ENCODE measurements around the gene CCDC97. TPM values are rescaled to one million over a fixed set of nuclear protein-coding genes. Genes with fewer than 3 reads are reported as not detected.

CCDC97 gene
- total RNA-seq, 1 donor from 2014 or later, result 15.5 TPM

DNA sequence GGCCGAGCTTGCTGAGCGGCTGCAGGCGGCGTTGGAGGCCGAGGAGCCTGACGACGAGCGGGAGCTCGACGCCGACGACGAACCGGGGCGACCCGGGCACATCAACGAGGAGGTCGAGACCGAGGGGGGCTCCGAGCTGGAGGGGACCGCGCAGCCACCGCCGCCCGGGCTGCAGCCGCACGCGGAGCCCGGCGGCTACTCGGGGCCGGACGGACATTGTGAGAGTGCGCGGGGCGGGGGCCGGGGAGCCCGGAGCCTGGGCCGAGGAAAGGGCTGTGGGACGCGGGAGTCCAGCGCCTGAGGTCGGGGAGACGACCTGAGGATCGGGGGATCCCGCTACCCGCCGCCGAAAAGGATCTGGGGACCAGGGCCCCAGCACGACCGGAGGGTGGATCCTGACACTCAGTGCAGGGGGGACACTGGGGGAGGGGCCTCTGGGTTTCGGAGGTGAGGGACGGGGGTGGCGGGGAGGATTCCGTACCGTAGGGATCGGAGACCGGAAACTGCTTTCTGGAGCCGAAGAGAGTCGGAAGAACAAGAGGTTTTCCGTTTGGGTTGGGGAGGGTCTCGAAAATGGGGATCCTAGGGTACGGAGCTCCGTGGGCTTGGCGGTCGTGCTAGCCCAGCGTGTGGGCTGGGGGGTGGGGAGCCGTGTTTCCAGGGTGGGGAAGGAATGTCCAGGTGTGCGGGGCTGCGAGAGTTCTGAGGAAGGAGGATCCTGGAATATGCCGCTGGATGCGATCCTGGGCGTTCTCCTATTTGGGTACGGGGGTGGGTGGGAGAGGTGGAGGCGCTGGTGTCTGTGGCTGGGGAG lies 45.2 kb upstream of the CCDC97 start:
- Histone ChIP-seq H3K27me3 (ENCODE audit: low read depth) (no peaks in the 10 kb centered on the region), H3K4me3 (peak overlapping the region; percentile 99), H3K36me3 (peaks cover 22% of the 10 kb centered on the region), H3K4me1 (peaks cover 56% of the 10 kb centered on the region), H3K9me3 (replicated peaks) (no peaks in the 10 kb centered on the region), H3K27ac (replicated peaks) (peak overlapping the region; percentile 100)
- intact Hi-C loops (cut with micrococcal nuclease), result loop anchor here (5.0 kb wide), 1 partner anchor 62 kb away; no protein-coding TSS in a partner anchor
- peak; percentile 54 for DNase-seq
- TF ChIP-seq, protein P1, sequence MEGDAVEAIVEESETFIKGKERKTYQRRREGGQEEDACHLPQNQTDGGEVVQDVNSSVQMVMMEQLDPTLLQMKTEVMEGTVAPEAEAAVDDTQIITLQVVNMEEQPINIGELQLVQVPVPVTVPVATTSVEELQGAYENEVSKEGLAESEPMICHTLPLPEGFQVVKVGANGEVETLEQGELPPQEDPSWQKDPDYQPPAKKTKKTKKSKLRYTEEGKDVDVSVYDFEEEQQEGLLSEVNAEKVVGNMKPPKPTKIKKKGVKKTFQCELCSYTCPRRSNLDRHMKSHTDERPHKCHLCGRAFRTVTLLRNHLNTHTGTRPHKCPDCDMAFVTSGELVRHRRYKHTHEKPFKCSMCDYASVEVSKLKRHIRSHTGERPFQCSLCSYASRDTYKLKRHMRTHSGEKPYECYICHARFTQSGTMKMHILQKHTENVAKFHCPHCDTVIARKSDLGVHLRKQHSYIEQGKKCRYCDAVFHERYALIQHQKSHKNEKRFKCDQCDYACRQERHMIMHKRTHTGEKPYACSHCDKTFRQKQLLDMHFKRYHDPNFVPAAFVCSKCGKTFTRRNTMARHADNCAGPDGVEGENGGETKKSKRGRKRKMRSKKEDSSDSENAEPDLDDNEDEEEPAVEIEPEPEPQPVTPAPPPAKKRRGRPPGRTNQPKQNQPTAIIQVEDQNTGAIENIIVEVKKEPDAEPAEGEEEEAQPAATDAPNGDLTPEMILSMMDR (IDR thresholded peaks at IDR 0.05; ENCODE audit: borderline replicate concordance), result peak; percentile 20

DNA sequence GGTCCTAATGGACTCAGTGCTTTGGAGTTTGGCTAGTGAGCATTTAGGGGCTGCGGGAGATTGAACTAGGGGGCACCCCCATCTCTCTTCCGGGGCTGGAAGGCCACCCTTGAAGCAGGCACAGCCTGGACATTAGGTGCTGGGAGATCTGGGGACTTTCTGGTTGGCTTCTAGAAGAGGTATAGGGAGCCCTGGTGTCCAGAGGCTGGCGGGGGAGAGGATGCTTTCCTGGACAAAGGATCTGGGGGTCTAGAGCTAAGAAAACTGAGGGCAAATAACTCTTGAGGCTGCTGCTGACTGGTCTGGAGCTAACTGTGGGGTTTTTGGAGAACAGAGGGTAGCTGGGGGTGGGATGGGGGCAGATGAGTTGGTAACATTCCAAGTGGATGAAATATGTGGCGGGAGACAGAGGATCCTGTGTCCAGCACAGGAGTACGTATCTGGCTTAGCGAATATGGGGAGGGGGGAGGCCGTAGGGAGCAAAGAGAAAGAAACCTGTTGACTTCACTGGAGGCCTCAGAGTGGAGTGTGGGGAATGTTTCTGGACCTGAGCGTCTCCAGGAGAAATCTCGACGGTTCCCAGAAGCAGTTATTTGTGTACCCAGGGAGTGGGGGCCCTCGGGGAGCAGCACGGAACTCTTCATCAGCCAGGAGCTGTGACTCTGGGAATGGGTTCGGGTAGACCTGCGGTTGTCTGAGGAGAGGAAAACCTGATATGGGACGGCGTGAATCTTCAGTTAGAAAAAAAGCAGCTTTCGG lies 44.4 kb upstream of the CCDC97 start:
- intact Hi-C loops (cut with micrococcal nuclease), result no loop called here

DNA sequence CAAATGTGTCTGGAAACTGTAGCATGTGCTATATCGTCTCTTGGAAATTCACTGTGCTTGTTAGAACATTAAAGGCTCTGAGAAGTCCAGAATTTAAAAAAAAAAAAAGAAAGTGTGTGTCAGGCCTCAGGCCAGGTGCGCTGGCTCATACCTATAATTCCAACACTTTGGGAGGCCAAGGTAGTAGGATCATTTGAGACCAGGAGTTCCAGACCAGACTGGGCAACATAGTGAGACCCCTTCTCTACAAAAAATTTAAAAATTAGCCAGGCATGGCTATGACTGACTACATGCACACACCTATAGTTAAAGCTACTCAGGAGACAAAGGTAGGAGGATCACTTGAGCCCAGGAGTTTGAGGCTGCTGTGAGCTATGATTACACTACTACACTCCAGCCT lies 40.9 kb upstream of the CCDC97 start:
- H3K36me3 ChIP-seq, result peaks cover 64% of the 10 kb centered on the region
- no peak overlapping the region for H3K27ac ChIP-seq (replicated peaks)
- no peaks in the 10 kb centered on the region for H3K27me3 ChIP-seq (ENCODE audit: low read depth)
- no peaks in the 10 kb centered on the region for H3K9me3 ChIP-seq (replicated peaks)
- H3K4me3 ChIP-seq, result no peak overlapping the region
- DNase-seq, result no peak
- H3K4me1 ChIP-seq, result peaks cover 36% of the 10 kb centered on the region
- intact Hi-C loops (cut with micrococcal nuclease), result no loop called here
- TF ChIP-seq, protein P1 (IDR thresholded peaks at IDR 0.05; ENCODE audit: borderline replicate concordance), result no peak

More for the DNA sequence above, 44.4 kb upstream of the CCDC97 start:
- Histone ChIP-seq H3K27me3 (ENCODE audit: low read depth) (no peaks in the 10 kb centered on the region), H3K36me3 (peaks cover 30% of the 10 kb centered on the region), H3K4me3 (peak overlapping the region; percentile 99), H3K9me3 (replicated peaks) (no peaks in the 10 kb centered on the region), H3K27ac (replicated peaks) (peak overlapping the region; percentile 100), H3K4me1 (peaks cover 56% of the 10 kb centered on the region)
- TF ChIP-seq, protein P1 (IDR thresholded peaks at IDR 0.05; ENCODE audit: borderline replicate concordance), result no peak
- DNase-seq, result no peak

DNA sequence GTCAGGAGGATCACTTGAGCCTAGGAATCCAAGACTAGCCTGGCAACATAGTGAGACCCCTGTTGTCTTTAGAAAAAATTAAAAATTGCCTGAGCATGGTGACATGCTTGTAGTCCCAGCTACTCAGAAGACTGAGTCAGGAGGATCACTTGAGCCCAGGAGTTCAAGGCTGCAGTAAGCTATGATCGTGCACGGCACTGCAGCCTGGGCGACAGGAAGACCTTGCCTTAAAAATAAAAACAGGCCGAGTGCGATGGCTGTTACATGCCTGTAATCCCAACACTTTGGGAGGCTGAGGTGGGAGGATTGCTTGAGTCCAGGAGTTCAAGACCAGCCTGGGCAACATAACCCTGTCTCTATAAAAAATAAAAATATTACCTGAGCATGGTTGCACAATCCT lies 40.4 kb upstream of the CCDC97 start:
- no peak for DNase-seq
- Histone ChIP-seq H3K27ac (replicated peaks) (no peak overlapping the region), H3K4me3 (no peak overlapping the region), H3K36me3 (peaks cover 70% of the 10 kb centered on the region), H3K27me3 (ENCODE audit: low read depth) (no peaks in the 10 kb centered on the region), H3K9me3 (replicated peaks) (no peaks in the 10 kb centered on the region), H3K4me1 (peaks cover 33% of the 10 kb centered on the region)
- intact Hi-C loops (cut with micrococcal nuclease), result no loop called here
- TF ChIP-seq, protein P1 (IDR thresholded peaks at IDR 0.05; ENCODE audit: borderline replicate concordance), result no peak

DNA sequence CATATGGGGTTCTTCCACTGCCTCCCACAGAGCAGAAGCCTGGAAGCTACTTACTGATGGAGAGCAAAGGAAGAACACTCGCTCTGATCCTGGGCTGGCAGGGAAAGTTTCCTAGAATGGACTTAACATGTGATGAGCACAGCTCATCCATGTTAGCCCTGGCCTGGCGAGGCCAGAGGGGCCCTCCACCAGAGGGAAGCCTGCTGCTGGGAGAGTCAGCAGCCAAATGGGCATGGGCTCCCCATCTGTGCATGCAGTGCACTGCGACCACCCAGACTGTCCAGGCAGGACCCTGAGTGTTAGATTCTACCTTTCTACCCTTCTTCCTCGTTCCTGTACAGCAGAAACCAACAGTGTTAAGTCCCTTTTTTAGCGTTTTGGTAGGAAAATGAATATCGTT lies 36.9 kb upstream of the CCDC97 start:
- TF ChIP-seq, protein P1 (IDR thresholded peaks at IDR 0.05; ENCODE audit: borderline replicate concordance), result no peak
- no peaks in the 10 kb centered on the region for H3K9me3 ChIP-seq (replicated peaks)
- peaks cover 100% of the 10 kb centered on the region for H3K36me3 ChIP-seq
- no peak overlapping the region for H3K27ac ChIP-seq (replicated peaks)
- no peak for DNase-seq
- no peaks in the 10 kb centered on the region for H3K27me3 ChIP-seq (ENCODE audit: low read depth)
- H3K4me3 ChIP-seq, result no peak overlapping the region
- no peaks in the 10 kb centered on the region for H3K4me1 ChIP-seq
- intact Hi-C loops (cut with micrococcal nuclease), result no loop called here
